ENCODE measurements around the gene NOVA1. TPM values are rescaled to one million over a fixed set of nuclear protein-coding genes. Genes with fewer than 3 reads are reported as not detected.

Gene NOVA1
- total RNA-seq, 1 experiment from 2014 or later: not detected

DNA sequence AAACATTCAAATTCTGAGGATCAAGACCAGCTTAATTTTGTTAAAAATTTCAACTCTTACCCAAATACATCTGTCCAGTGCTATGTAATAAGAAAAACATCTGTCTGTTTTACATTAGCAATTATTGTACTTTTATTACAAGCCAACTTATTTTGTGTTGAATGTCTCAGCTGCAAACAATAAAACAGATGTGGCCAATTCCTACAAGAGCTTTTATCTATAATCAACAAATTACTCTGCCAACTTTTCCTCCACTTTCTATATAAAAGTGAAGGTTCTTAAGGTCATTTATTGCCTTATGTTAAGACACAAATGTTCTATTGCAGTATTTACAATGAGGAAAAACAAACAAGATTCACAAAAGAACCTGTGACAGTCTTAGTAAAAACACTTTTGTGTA, 72.7 kb downstream of the NOVA1 start:
- Histone ChIP-seq H4K20me1 (ENCODE audit: insufficient read depth, low read depth, low read length) (no peaks in the 10 kb centered on the region), H3K36me3 (ENCODE audit: insufficient read depth, low read length) (no peaks in the 10 kb centered on the region), H3K27ac (ENCODE audit: low read length) (no peak overlapping the region), H3K4me1 (ENCODE audit: low read length) (no peaks in the 10 kb centered on the region), H3K27me3 (ENCODE audit: low read length) (no peaks in the 10 kb centered on the region), H3K4me3 (ENCODE audit: low read length) (no peak overlapping the region), H3K4me2 (ENCODE audit: low read depth, low read length, poor library complexity, severe bottlenecking) (no peak overlapping the region), H3K9me3 (ENCODE audit: low read length) (peaks cover 77% of the 10 kb centered on the region), H2AFZ (ENCODE audit: low read length) (no peak overlapping the region), H3K79me2 (ENCODE audit: low read length) (no peaks in the 10 kb centered on the region), H3K9me2 (replicated peaks; ENCODE audit: insufficient read depth, low read length) (no peaks in the 10 kb centered on the region), H3K9ac (ENCODE audit: low read length) (no peak overlapping the region)
- no peak for DNase-seq

DNA sequence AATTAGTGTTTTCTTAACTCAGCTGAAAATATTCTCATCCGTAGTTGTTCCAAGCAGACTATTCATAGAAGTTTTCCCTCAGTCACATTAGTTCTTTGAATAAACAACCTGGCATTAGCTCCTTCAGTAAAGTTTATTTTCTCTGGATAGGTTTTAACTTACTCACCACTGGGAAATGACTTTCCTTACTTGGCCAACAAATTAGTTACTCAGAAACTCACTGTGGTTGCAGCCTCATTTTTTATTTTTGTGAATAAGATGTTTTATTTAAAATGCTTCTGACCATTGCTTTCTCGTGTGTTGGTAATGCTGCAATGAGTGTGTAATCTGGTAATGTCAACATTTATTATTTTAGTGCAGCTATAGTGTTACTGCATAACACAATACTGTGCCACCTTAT, 74.9 kb downstream of the NOVA1 start:
- no peak for DNase-seq
- Histone ChIP-seq H4K20me1 (ENCODE audit: insufficient read depth, low read depth, low read length) (no peaks in the 10 kb centered on the region), H3K9me3 (ENCODE audit: low read length) (peaks cover 74% of the 10 kb centered on the region), H3K9ac (ENCODE audit: low read length) (no peak overlapping the region), H3K9me2 (replicated peaks; ENCODE audit: insufficient read depth, low read length) (no peaks in the 10 kb centered on the region), H3K4me2 (ENCODE audit: low read depth, low read length, poor library complexity, severe bottlenecking) (no peak overlapping the region), H3K27me3 (ENCODE audit: low read length) (no peaks in the 10 kb centered on the region), H3K79me2 (ENCODE audit: low read length) (no peaks in the 10 kb centered on the region), H3K4me3 (ENCODE audit: low read length) (no peak overlapping the region), H3K36me3 (ENCODE audit: insufficient read depth, low read length) (no peaks in the 10 kb centered on the region), H2AFZ (ENCODE audit: low read length) (no peak overlapping the region), H3K4me1 (ENCODE audit: low read length) (no peaks in the 10 kb centered on the region), H3K27ac (ENCODE audit: low read length) (no peak overlapping the region)

DNA sequence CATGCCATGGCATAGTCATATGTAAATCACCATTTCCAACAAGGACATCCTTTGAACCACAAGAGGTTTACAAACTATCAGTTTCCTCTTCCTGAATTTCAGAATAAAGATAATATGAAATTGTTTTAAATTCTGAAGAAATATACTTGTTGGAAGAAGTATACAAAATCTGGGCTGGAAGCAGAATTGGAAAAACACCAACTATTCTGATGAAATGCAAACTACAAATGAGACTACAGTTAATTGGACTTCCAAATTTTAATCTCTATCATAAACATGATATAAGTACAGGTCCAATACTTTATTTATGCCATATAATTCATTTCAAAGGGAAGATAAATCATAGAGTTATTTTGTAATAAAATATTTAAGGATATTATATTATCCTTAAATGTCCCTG, 80.1 kb downstream of the NOVA1 start:
- no peak overlapping the region for H3K4me3 ChIP-seq (ENCODE audit: low read length)

DNA sequence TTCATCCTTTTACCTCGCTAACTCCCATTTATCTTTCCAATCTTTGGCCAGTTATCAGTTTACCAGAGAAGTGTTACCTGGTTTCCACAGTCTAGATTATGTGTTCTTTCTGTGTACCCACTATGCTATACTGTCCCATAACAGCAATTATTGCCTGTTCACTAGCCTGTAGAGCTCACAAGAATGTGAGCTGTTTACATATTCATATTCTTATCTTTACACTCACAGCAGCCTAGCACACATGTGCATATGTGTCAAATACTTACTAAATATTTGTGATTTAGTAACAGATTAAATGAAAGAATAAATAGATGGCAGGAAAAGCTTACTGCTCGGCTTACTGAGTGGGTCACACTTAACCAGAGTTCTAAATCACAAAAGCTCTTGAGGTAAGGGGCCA, 97.8 kb downstream of the NOVA1 start:
- Histone ChIP-seq H3K27ac (ENCODE audit: low read length) (no peak overlapping the region), H4K20me1 (ENCODE audit: insufficient read depth, low read depth, low read length) (no peaks in the 10 kb centered on the region), H3K9me2 (replicated peaks; ENCODE audit: insufficient read depth, low read length) (no peaks in the 10 kb centered on the region), H2AFZ (ENCODE audit: low read length) (no peak overlapping the region), H3K9ac (ENCODE audit: low read length) (no peak overlapping the region), H3K36me3 (ENCODE audit: insufficient read depth, low read length) (no peaks in the 10 kb centered on the region), H3K4me1 (ENCODE audit: low read length) (no peaks in the 10 kb centered on the region), H3K27me3 (ENCODE audit: low read length) (no peaks in the 10 kb centered on the region), H3K4me3 (ENCODE audit: low read length) (no peak overlapping the region), H3K79me2 (ENCODE audit: low read length) (no peaks in the 10 kb centered on the region), H3K9me3 (ENCODE audit: low read length) (peaks cover 51% of the 10 kb centered on the region), H3K4me2 (ENCODE audit: low read depth, low read length, poor library complexity, severe bottlenecking) (no peak overlapping the region)
- no peak for DNase-seq

More for the DNA sequence above, 80.1 kb downstream of the NOVA1 start:
- no peaks in the 10 kb centered on the region for H3K27me3 ChIP-seq (ENCODE audit: low read length)
- H3K9ac ChIP-seq (ENCODE audit: low read length): no peak overlapping the region
- no peak overlapping the region for H2AFZ ChIP-seq (ENCODE audit: low read length)
- no peaks in the 10 kb centered on the region for H3K79me2 ChIP-seq (ENCODE audit: low read length)
- no peak overlapping the region for H3K27ac ChIP-seq (ENCODE audit: low read length)
- no peaks in the 10 kb centered on the region for H3K9me2 ChIP-seq (replicated peaks; ENCODE audit: insufficient read depth, low read length)
- no peaks in the 10 kb centered on the region for H3K4me1 ChIP-seq (ENCODE audit: low read length)
- no peaks in the 10 kb centered on the region for H3K36me3 ChIP-seq (ENCODE audit: insufficient read depth, low read length)
- DNase-seq: no peak
- H3K9me3 ChIP-seq (ENCODE audit: low read length): peaks cover 54% of the 10 kb centered on the region
- H4K20me1 ChIP-seq (ENCODE audit: insufficient read depth, low read depth, low read length): no peaks in the 10 kb centered on the region
- H3K4me2 ChIP-seq (ENCODE audit: low read depth, low read length, poor library complexity, severe bottlenecking): no peak overlapping the region

DNA sequence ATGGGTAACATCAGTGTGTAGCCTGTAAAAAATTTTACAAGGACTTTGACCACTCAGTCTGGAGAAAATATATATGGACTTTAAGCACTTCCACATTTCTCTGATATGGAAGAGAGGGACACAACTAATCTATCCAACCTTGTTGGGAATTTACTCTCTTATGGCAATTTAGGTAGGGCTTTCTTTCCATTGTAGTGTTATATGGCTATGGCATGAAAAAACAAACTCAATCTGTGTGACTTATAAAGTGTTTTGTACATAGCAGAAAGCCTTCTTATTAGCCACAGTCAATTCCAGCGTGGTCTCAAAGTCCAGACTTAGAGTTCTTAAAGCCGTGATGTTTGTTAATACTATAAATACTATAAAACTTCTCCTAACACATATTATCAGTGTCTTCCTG, 98.3 kb downstream of the NOVA1 start:
- Histone ChIP-seq H3K4me3 (ENCODE audit: low read length) (no peak overlapping the region), H3K9me2 (replicated peaks; ENCODE audit: insufficient read depth, low read length) (no peaks in the 10 kb centered on the region), H3K4me1 (ENCODE audit: low read length) (no peaks in the 10 kb centered on the region), H3K27me3 (ENCODE audit: low read length) (no peaks in the 10 kb centered on the region), H3K36me3 (ENCODE audit: insufficient read depth, low read length) (no peaks in the 10 kb centered on the region), H2AFZ (ENCODE audit: low read length) (no peak overlapping the region), H3K9me3 (ENCODE audit: low read length) (peaks cover 51% of the 10 kb centered on the region), H3K9ac (ENCODE audit: low read length) (no peak overlapping the region), H3K4me2 (ENCODE audit: low read depth, low read length, poor library complexity, severe bottlenecking) (no peak overlapping the region), H3K79me2 (ENCODE audit: low read length) (no peaks in the 10 kb centered on the region), H3K27ac (ENCODE audit: low read length) (no peak overlapping the region), H4K20me1 (ENCODE audit: insufficient read depth, low read depth, low read length) (no peaks in the 10 kb centered on the region)
- no peak for DNase-seq

DNA sequence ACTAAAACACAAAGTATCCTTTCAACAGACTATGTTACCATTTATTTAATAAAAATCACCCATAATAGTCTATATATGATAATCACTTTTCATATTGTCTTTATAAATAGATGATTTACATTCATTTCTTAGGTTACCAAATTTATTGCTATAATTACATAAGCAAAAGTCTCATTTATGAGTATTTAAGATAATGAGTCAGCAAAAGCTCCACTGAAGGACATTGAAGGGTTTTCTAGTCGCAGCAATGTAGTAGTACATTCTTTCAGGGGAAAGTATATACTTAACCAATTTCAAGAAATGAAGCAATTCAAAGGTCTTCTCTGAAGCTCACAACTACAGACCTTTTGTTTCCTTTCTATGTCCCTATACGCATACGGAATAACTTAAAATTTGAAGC, 110.9 kb downstream of the NOVA1 start:
- no peaks in the 10 kb centered on the region for H4K20me1 ChIP-seq (ENCODE audit: insufficient read depth, low read depth, low read length)
- H3K27ac ChIP-seq (ENCODE audit: low read length): no peak overlapping the region
- DNase-seq: no peak
- H3K9ac ChIP-seq (ENCODE audit: low read length): no peak overlapping the region
- no peaks in the 10 kb centered on the region for H3K79me2 ChIP-seq (ENCODE audit: low read length)
- H3K36me3 ChIP-seq (ENCODE audit: insufficient read depth, low read length): no peaks in the 10 kb centered on the region
- H3K4me1 ChIP-seq (ENCODE audit: low read length): no peaks in the 10 kb centered on the region
- no peaks in the 10 kb centered on the region for H3K9me2 ChIP-seq (replicated peaks; ENCODE audit: insufficient read depth, low read length)
- no peak overlapping the region for H3K4me2 ChIP-seq (ENCODE audit: low read depth, low read length, poor library complexity, severe bottlenecking)
- H3K9me3 ChIP-seq (ENCODE audit: low read length): peaks cover 60% of the 10 kb centered on the region
- no peaks in the 10 kb centered on the region for H3K27me3 ChIP-seq (ENCODE audit: low read length)
- H3K4me3 ChIP-seq (ENCODE audit: low read length): no peak overlapping the region
- no peak overlapping the region for H2AFZ ChIP-seq (ENCODE audit: low read length)

DNA sequence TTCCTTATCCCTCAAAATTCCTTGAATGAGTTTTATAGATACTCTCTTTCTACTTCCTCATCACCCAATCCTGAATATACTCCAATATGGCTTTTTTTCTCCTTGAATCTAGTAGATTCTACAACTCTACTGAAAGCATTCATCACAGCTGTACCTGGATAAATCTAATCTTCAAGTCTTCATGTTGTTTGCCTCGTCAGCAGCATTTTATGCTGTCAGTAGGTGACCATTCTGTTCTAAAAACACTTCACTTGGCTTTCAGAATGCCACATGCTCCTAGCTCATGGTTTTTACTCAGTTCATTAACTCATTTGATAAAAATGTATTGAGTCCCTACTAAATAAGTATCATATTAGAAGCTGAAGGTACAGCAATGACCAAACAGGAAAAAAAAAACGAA, 113.3 kb downstream of the NOVA1 start:
- Histone ChIP-seq H3K9ac (ENCODE audit: low read length) (no peak overlapping the region), H3K36me3 (ENCODE audit: insufficient read depth, low read length) (no peaks in the 10 kb centered on the region), H3K9me3 (ENCODE audit: low read length) (peaks cover 61% of the 10 kb centered on the region), H3K27me3 (ENCODE audit: low read length) (no peaks in the 10 kb centered on the region), H3K27ac (ENCODE audit: low read length) (no peak overlapping the region), H3K79me2 (ENCODE audit: low read length) (no peaks in the 10 kb centered on the region), H3K9me2 (replicated peaks; ENCODE audit: insufficient read depth, low read length) (no peaks in the 10 kb centered on the region), H3K4me2 (ENCODE audit: low read depth, low read length, poor library complexity, severe bottlenecking) (no peak overlapping the region), H2AFZ (ENCODE audit: low read length) (no peak overlapping the region), H3K4me3 (ENCODE audit: low read length) (no peak overlapping the region), H4K20me1 (ENCODE audit: insufficient read depth, low read depth, low read length) (no peaks in the 10 kb centered on the region), H3K4me1 (ENCODE audit: low read length) (no peaks in the 10 kb centered on the region)
- no peak for DNase-seq

DNA sequence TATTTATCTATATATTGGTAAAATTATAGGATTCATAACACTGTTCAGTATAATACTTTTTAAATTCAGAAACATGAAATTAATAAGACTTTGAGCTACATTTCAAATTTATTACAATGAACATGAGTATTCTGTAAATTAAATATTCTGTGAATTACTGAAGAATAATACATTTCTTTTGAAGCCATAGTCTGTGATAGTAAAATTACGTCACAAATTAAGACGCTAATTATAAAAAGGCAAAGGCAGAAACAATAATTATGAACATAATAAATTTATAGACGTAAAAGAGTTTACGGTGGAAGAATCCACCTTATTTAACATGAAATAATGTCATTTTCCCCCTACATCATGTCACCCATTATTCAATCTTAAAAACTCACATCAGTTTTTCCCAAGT, 118.9 kb downstream of the NOVA1 start:
- Histone ChIP-seq H3K9me2 (replicated peaks; ENCODE audit: insufficient read depth, low read length) (no peaks in the 10 kb centered on the region), H3K9me3 (ENCODE audit: low read length) (peaks cover 60% of the 10 kb centered on the region), H3K4me2 (ENCODE audit: low read depth, low read length, poor library complexity, severe bottlenecking) (no peak overlapping the region), H3K36me3 (ENCODE audit: insufficient read depth, low read length) (no peaks in the 10 kb centered on the region), H3K4me3 (ENCODE audit: low read length) (no peak overlapping the region), H3K27ac (ENCODE audit: low read length) (no peak overlapping the region), H3K27me3 (ENCODE audit: low read length) (no peaks in the 10 kb centered on the region), H4K20me1 (ENCODE audit: insufficient read depth, low read depth, low read length) (no peaks in the 10 kb centered on the region), H3K9ac (ENCODE audit: low read length) (no peak overlapping the region), H2AFZ (ENCODE audit: low read length) (no peak overlapping the region), H3K4me1 (ENCODE audit: low read length) (no peaks in the 10 kb centered on the region), H3K79me2 (ENCODE audit: low read length) (no peaks in the 10 kb centered on the region)
- DNase-seq: no peak

DNA sequence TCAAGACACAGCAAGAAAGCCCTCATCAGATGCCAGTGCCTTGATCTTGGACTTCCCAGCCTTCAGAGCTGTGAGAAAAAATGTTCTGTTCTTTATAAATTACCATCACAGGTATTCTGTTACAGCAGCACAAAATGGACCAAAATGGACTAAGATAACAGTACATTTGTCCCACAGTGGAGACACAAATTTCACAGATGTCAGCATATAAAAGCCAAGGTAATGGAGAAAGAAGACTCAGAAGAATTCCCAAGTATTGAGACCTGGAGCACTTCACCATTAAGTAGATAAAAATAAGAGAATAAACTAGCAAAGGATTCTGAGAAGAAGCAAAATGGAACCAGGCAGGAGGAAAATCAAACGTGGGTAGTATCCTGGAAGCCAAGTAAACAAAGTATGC, 131.0 kb downstream of the NOVA1 start:
- Histone ChIP-seq H3K27ac (ENCODE audit: low read length) (no peak overlapping the region), H3K9ac (ENCODE audit: low read length) (no peak overlapping the region), H3K4me1 (ENCODE audit: low read length) (no peaks in the 10 kb centered on the region), H4K20me1 (ENCODE audit: insufficient read depth, low read depth, low read length) (no peaks in the 10 kb centered on the region), H3K9me2 (replicated peaks; ENCODE audit: insufficient read depth, low read length) (no peaks in the 10 kb centered on the region), H3K4me2 (ENCODE audit: low read depth, low read length, poor library complexity, severe bottlenecking) (no peak overlapping the region), H3K9me3 (ENCODE audit: low read length) (peaks cover 73% of the 10 kb centered on the region), H3K27me3 (ENCODE audit: low read length) (no peaks in the 10 kb centered on the region), H3K4me3 (ENCODE audit: low read length) (no peak overlapping the region), H3K79me2 (ENCODE audit: low read length) (no peaks in the 10 kb centered on the region), H3K36me3 (ENCODE audit: insufficient read depth, low read length) (no peaks in the 10 kb centered on the region), H2AFZ (ENCODE audit: low read length) (no peak overlapping the region)
- no peak for DNase-seq

Measured in Karpas-422 (cell line).